RWPE2 (cell line): Measurements from ENCODE around the gene DNAJB6.

Source experiments
- ATAC-seq: fragments of 200-7000 bp; cut with Tn5 transposase; 3 replicates; pipeline ENCODE4 v1.9.1; 2021; ENCODE audit warnings: low read depth
- DNase-seq: peaks from one replicate; pipeline ENCODE4 v3.0.0-alpha.2; 2020; ENCODE audit warnings: low spot score
- H3K27ac ChIP-seq: fragments of 450-650 bp; 2 replicates; pipeline ENCODE4 v1.5.1; 2017; ENCODE audit warnings: mild to moderate bottlenecking; ENCODE audit not compliant: poor library complexity, severe bottlenecking
- H3K27me3 ChIP-seq: fragments of 250-450 bp; sonication (Bioruptor Pico); 2 replicates; pipeline ENCODE4 v1.5.1; 2021; ENCODE audit warnings: mild to moderate bottlenecking, moderate library complexity; ENCODE audit not compliant: insufficient read depth, poor library complexity, severe bottlenecking
- H3K36me3 ChIP-seq: fragments of 250-450 bp; sonication (Bioruptor Pico); 2 replicates; pipeline ENCODE4 v1.5.1; 2020; ENCODE audit warnings: low read depth, mild to moderate bottlenecking, moderate library complexity
- H3K4me1 ChIP-seq: fragments of 250-450 bp; sonication (Bioruptor Pico); 2 replicates; pipeline ENCODE4 v1.5.1; 2021; ENCODE audit warnings: mild to moderate bottlenecking, moderate library complexity; ENCODE audit not compliant: insufficient read depth, poor library complexity, severe bottlenecking
- H3K4me3 ChIP-seq: fragments of 250-450 bp; sonication (Bioruptor Pico); 2 replicates; pipeline ENCODE4 v1.5.1; 2021; ENCODE audit warnings: mild to moderate bottlenecking, moderate library complexity; ENCODE audit not compliant: severe bottlenecking
- H3K9me3 ChIP-seq: fragments of 250-450 bp; sonication (Bioruptor Pico); 2 replicates; pipeline ENCODE4 v1.5.1; 2021; ENCODE audit warnings: mild to moderate bottlenecking, moderate library complexity; ENCODE audit not compliant: severe bottlenecking
- TF ChIP-seq, protein P1 (sequence below): fragments of 450-650 bp; IDR thresholded peaks from one replicate; pipeline ENCODE4 v1.5.1; 2017; ENCODE audit warnings: mild to moderate bottlenecking, moderate library complexity; ENCODE audit not compliant: poor library complexity, severe bottlenecking

DNAJB6 gene

DNA sequence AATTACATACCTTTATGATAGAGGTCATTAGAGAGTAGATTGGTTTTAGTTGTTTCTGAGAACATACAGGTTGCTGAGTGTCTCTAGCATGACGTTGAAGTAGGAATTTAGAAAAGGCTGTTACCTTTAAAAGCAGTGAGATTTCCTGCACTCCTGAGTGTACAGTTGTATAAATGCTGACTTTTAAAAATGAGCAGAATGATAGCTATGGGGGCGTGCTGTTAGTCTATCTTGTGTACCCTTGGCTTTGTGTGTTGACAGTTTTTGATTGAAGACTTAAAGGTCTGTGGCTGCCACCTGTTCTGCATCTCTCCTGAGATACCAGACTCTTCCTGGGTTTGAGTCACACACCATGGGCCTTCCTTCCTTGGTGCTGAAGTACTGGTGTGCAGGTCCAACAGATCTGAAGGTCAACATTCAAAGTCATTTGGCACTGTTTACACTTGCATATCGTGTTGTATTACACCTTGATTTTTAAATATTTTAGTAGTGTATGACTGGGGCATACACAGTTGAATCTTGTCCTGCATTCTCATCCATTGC is 23.8 kb downstream of the DNAJB6 start:
- Histone ChIP-seq H3K4me1 (peaks cover 24% of the 10 kb centered on the region), H3K9me3 (no peaks in the 10 kb centered on the region), H3K27ac (no peak overlapping the region), H3K36me3 (peaks cover 76% of the 10 kb centered on the region), H3K27me3 (no peaks in the 10 kb centered on the region), H3K4me3 (no peak overlapping the region)
- ATAC-seq = no peak
- TF ChIP-seq, protein P1, sequence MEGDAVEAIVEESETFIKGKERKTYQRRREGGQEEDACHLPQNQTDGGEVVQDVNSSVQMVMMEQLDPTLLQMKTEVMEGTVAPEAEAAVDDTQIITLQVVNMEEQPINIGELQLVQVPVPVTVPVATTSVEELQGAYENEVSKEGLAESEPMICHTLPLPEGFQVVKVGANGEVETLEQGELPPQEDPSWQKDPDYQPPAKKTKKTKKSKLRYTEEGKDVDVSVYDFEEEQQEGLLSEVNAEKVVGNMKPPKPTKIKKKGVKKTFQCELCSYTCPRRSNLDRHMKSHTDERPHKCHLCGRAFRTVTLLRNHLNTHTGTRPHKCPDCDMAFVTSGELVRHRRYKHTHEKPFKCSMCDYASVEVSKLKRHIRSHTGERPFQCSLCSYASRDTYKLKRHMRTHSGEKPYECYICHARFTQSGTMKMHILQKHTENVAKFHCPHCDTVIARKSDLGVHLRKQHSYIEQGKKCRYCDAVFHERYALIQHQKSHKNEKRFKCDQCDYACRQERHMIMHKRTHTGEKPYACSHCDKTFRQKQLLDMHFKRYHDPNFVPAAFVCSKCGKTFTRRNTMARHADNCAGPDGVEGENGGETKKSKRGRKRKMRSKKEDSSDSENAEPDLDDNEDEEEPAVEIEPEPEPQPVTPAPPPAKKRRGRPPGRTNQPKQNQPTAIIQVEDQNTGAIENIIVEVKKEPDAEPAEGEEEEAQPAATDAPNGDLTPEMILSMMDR = no peak
- DNase-seq = no peak

DNA sequence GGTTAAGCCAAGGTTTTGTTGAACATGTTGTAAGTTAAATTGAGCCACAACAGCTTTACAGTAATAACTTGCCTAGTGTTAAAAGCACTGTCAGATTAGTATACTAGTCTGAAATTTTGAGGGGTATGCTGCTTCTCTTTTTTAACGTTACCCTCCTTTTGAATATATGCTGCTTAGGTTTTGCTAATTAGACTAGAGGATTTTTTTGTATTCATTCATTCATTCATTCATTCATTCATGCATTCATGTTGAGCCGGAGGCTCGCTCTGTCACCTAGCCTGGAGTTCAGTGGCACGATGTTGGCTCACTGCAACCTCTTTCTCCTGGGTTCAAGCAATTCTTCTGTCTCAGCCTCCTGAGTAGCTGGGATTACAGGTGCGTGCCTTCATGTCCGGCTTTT is 24.7 kb downstream of the DNAJB6 start:
- Histone ChIP-seq H3K36me3 (peaks cover 85% of the 10 kb centered on the region), H3K9me3 (no peaks in the 10 kb centered on the region), H3K4me1 (peaks cover 14% of the 10 kb centered on the region), H3K4me3 (no peak overlapping the region), H3K27ac (no peak overlapping the region), H3K27me3 (no peaks in the 10 kb centered on the region)
- DNase-seq (no peak), ATAC-seq (no peak)
- TF ChIP-seq, protein P1 = no peak

DNA sequence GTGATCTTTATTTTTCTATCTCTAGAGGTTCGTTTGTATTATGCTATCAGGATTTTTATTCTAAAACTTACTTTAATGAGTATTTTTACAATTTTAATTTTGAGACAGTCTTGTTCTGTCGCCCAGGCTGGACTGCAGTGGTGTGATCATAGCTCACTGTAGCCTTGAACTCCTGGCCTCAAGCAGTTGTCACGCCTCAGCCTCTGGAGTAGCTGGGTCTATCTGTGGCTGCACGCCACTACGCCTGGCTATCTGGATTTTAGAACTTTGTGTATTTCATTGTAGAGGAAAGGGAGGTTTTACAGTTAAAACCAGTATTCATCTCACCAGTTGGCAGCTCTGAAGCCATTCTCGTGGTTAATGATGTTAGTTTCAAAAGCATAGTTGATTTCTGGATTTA is 25.9 kb downstream of the DNAJB6 start:
- no peak for ATAC-seq
- H3K27ac ChIP-seq = no peak overlapping the region

DNA sequence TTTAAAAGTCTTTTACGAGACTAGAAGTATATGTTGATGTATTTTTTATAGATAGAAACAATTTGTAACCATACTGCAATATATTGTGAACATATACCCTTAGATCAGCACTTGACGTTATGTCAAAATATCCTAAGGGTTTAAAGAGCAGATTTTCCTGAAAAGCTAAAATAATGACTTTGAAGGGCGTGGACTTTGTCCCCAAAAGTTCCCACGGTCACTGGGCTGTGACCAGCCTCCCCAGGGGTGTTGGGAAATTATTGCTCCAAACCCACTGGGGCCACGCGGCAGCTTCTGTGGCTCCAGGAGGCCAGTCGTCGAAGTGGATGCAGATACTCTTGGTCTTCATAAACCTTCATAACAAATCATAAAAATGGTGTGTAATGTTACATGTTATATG is 29.9 kb downstream of the DNAJB6 start:
- Histone ChIP-seq H3K9me3 (no peaks in the 10 kb centered on the region), H3K27ac (no peak overlapping the region), H3K4me3 (no peak overlapping the region), H3K4me1 (no peaks in the 10 kb centered on the region), H3K27me3 (no peaks in the 10 kb centered on the region), H3K36me3 (peaks cover 94% of the 10 kb centered on the region)
- TF ChIP-seq, protein P1 = no peak
- ATAC-seq (no peak), DNase-seq (no peak)

More for the DNA sequence above, 25.9 kb downstream of the DNAJB6 start:
- Histone ChIP-seq H3K27me3 (no peaks in the 10 kb centered on the region), H3K4me3 (no peak overlapping the region), H3K4me1 (peaks cover 9% of the 10 kb centered on the region), H3K36me3 (peaks cover 97% of the 10 kb centered on the region), H3K9me3 (no peaks in the 10 kb centered on the region)
- TF ChIP-seq, protein P1 = no peak
- DNase-seq = no peak

DNA sequence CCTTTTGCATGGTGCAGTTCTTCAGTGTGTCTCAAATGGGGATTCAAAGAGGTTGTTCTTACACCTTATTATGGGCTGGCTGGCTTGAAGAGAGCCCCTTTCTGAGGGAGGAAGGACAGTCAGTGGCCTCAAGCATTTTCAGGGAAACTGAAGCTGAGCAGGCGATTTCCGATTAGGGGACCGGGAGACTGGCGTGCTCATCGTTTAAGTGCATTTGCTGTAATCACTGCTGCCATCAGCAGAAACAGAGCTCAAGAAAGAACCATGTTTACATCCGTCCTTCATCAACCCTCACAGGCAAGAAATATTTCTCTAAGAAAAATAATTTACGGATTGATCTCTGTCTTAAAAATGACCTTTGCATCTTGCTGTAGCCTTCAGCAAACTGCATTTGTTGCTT is 32.2 kb downstream of the DNAJB6 start:
- H3K27ac ChIP-seq = no peak overlapping the region
- H3K36me3 ChIP-seq = peaks cover 94% of the 10 kb centered on the region
- ATAC-seq (no peak), DNase-seq (no peak)
- TF ChIP-seq, protein P1 = no peak
- no peaks in the 10 kb centered on the region for H3K9me3 ChIP-seq
- no peak overlapping the region for H3K4me3 ChIP-seq
- no peaks in the 10 kb centered on the region for H3K4me1 ChIP-seq
- H3K27me3 ChIP-seq = no peaks in the 10 kb centered on the region
